Esophagus muscularis mucosa (tissue), 4 donors: ENCODE measurements around the gene SGF29. TPM values are rescaled to one million over a fixed set of nuclear protein-coding genes. Genes with fewer than 3 reads are reported as not detected.
"Not testable (repeated sequence)": the region's sequence is repeated elsewhere in the genome, so short reads cannot be mapped to it uniquely, and the experiment has no call there.

Experiments
- DNase-seq: peaks from one replicate; pipeline ENCODE4 v3.0.0-alpha.2; 2017; ENCODE audit errors: extremely low spot score
- H3K27ac ChIP-seq, 4 donors: fragments of 200-600 bp; sonication (generic); replicated peaks in 1 of 4; 1 replicate in 3 of 4; 2 replicates in 1 of 4; pipeline ENCODE4 v1.5.1; 2016 to 2019; ENCODE audit warnings: mild to moderate bottlenecking in 1 of 4
- H3K27me3 ChIP-seq, 4 donors: fragments of 200-600 bp; sonication (generic); one replicate each; pipeline versions ENCODE4 v1.5.1 to v1.6.0; 2016 to 2019
- H3K36me3 ChIP-seq, 4 donors: fragments of 200-600 bp; sonication (generic); one replicate each; pipeline ENCODE4 v1.5.1; 2016 to 2019
- H3K4me1 ChIP-seq, 4 donors: fragments of 200-600 bp; sonication (generic); one replicate each; pipeline ENCODE4 v1.5.1; 2016 to 2019
- H3K4me3 ChIP-seq, 4 donors: fragments of 200-600 bp; sonication (generic); 1 replicate in 2 of 4; 2 replicates in 2 of 4; pipeline ENCODE4 v1.5.1; 2016 to 2019; ENCODE audit warnings: mild to moderate bottlenecking in 4 of 4, moderate library complexity in 1 of 4
- H3K9me3 ChIP-seq, 4 donors: fragments of 200-600 bp; sonication (generic); 1 replicate in 3 of 4; 2 replicates in 1 of 4; pipeline ENCODE4 v1.5.1; 2016 to 2019
- POLR2AphosphoS5 ChIP-seq, 2 donors: sonication (generic); formaldehyde crosslinking; IDR thresholded peaks; one replicate each; pipeline ENCODE4 v1.6.1; 2017; ENCODE audit warnings: antibody characterized with exemption in 2 of 2
- WGBS: methylation state at CpG from one replicate; pipeline ENCODE4 v1.1.5; 2018; 5-methylcytosine and 5-hydroxymethylcytosine counted together
- intact Hi-C: fragments of 100-400 bp; cut with DNase I; formaldehyde crosslinking; loops from one replicate; pipeline ENCODE4 v1.15.1; 2023
- total RNA-seq, 4 donors: library from RNA; depleted of rRNA; stranded (reverse); fragments of >200 nt; gene quantifications; one replicate each; pipeline versions ENCODE4 v1.1.0 to v1.2.1, GENCODE V29; 2016
- TF ChIP-seq, protein P1 (sequence below), 3 experiments: fragments of 200-600 bp in 2 of 3; fragments of 450-650 bp in 1 of 3; sonication (generic) in 2 of 3; IDR thresholded peaks; one replicate each; pipeline ENCODE4 v1.5.1; 2017 to 2019; ENCODE audit warnings: antibody characterized with exemption in 3 of 3, mild to moderate bottlenecking in 2 of 3, moderate library complexity in 1 of 3

SGF29 gene
- total RNA-seq, 4 donors from 2014 or later, result 33.2 to 43.4 (median 39.9) TPM

DNA sequence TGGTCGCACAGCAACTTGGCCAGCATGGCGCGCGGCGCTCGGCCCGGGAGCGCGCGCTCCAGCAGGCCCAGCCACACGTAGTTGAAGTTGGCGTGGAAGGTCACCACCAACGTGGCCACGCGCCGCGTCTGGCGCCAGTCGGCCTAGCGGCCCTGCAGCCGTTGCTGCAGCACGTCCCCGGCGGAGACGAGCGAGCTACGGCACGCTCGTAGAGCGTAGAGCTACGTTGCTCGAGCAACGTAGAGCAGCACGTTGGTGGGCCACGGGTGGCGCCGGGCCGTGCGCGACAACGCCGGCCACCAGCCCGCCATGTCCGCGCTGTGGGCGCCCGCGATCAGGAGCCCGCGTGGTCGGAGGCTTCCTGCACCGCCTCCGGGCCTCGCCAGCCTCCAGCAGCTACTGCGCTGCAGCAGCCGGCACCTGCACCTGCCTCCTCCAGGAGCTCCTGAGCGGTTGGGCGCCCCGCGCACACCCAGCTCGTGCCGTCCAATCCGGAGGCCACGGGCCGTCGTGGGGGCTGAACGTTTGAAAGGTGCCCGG is 69.5 kb downstream of the SGF29 start:
- H3K27ac ChIP-seq, result peak overlapping the region in 2 of 4 donors; percentile 51 to 62
- H3K4me3 ChIP-seq, result peak overlapping the region; percentile 52 to 60 (median 54)
- peaks cover 0 to 4% (median 0%) of the 10 kb centered on the region in 4 donors for H3K36me3 ChIP-seq
- intact Hi-C loops, result no loop called here
- WGBS, result 4% methylated on average over 34 of the region's 68 CpGs
- peaks cover 0 to 9% (median 0%) of the 10 kb centered on the region in 4 donors for H3K27me3 ChIP-seq
- no peaks in the 10 kb centered on the region for H3K9me3 ChIP-seq
- no peak for DNase-seq
- H3K4me1 ChIP-seq, result peaks cover 3 to 14% (median 13%) of the 10 kb centered on the region in 4 donors
- TF ChIP-seq, protein P1, sequence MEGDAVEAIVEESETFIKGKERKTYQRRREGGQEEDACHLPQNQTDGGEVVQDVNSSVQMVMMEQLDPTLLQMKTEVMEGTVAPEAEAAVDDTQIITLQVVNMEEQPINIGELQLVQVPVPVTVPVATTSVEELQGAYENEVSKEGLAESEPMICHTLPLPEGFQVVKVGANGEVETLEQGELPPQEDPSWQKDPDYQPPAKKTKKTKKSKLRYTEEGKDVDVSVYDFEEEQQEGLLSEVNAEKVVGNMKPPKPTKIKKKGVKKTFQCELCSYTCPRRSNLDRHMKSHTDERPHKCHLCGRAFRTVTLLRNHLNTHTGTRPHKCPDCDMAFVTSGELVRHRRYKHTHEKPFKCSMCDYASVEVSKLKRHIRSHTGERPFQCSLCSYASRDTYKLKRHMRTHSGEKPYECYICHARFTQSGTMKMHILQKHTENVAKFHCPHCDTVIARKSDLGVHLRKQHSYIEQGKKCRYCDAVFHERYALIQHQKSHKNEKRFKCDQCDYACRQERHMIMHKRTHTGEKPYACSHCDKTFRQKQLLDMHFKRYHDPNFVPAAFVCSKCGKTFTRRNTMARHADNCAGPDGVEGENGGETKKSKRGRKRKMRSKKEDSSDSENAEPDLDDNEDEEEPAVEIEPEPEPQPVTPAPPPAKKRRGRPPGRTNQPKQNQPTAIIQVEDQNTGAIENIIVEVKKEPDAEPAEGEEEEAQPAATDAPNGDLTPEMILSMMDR (IDR thresholded peaks at IDR 0.05), result no peak
- TF ChIP-seq POLR2AphosphoS5 (IDR thresholded peaks at IDR 0.05), result peak in 1 of 2 donors; percentile 20

DNA sequence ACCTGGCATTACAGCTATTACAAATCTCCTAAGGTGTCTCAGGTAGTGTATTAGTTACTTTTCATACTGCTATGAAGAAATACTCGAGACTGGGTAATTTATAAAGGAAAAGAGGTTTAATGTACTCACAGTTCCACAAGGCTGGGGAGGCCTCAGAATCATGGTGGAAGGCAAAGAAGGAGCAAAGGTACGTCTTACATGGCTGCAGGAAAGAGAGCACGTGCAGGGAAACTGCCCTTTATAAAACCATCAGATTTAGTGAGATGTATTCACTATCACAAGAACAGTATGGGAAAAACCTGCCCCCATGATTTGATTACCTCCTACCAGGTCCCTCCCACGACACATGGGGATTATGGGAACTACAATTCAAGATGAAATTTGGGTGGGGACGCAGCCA is 77.2 kb downstream of the SGF29 start:
- DNase-seq, intact Hi-C loops, H3K36me3 ChIP-seq, H3K4me3 ChIP-seq, H3K9me3 ChIP-seq, H3K27me3 ChIP-seq, H3K27ac ChIP-seq, H3K4me1 ChIP-seq: not testable (repeated sequence)
- WGBS, result 83% methylated on average over 3 of the region's 5 CpGs

DNA sequence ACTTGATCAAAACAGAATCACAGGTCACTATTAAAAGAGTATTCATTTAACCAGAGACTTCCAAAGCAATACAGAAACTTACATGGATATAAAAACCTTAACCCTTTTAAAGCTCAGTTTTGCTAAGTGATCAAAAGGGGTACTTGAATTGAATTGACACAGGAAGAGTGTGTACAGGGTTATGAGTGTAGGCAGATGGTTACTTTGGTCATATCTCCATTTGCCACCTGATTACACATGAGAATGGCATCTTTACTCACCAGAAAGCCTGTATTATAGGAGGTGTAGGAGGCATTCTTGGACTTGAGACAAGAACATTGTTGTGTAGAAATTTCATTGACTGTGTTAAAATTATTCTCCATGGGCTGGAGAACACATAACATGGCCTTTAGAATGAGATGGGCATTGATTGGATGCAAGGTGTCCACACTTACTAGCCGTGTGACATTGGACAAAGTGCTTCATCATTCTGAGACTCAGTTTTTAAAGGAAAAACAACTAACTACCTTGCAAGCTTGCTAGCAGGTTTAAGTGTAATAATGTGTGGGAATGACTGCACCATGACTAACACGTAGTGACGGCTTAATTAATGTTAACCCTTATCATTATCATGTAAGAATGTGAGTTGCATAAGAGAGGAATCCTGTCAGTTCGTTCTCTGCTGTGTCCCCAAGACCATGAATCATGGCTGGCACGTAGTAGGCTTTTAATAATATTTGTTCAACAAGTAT is 82.5 kb downstream of the SGF29 start:
- H3K27ac ChIP-seq, H3K36me3 ChIP-seq, H3K4me3 ChIP-seq, H3K4me1 ChIP-seq, H3K27me3 ChIP-seq, DNase-seq, H3K9me3 ChIP-seq, intact Hi-C loops: not testable (repeated sequence)
- 46% methylated on average over 4 of the region's 5 CpGs for WGBS

DNA sequence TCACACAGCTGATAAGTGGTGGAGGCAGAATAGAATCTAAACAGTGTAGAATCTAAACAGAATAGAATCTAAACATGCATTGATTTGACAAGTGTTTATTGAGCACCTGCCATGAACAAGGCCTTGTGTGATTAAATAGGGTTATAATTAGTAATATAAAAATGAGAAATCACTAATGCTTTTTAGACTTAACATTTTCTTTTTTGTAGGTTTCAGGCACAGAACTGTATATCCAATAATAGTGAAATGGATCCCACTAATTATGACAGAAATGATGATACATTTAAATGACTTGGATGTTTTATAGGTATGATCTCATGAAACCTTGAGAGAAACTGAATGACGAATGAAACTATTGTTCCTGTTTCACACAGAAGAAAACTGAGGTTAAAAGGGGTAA is 84.0 kb downstream of the SGF29 start, which contains the start of gene NPIPB8:
NPIPB8 (plus strand) TSS at position 301 of the 400 bp plus-strand sequence. CDS start 296 bp downstream, outside the sequence.
- H3K9me3 ChIP-seq, H3K4me1 ChIP-seq, H3K27me3 ChIP-seq, DNase-seq, H3K4me3 ChIP-seq, H3K36me3 ChIP-seq, H3K27ac ChIP-seq, intact Hi-C loops: not testable (repeated sequence)
- 100% methylated on average over 1 of the region's 1 CpG for WGBS

DNA sequence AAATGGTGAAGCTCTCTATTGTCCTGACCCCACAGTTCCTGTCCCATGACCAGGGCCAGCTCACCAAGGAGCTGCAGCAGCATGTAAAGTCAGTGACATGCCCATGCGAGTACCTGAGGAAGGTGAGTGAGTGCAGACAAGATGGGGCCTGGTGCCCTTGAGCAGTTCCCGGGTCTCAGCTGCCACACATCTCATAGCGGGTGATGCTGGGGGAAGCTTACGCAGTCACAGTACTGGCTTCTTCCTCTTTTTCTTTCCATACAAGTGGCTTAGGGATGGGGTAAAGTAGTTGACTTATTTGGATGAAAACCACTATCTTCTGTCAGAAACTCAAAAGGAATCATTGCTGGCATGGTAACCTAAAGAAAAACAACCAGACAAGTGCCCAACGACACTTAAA is 84.6 kb downstream of the SGF29 start:
- H3K4me1 ChIP-seq, H3K9me3 ChIP-seq, H3K27ac ChIP-seq, H3K27me3 ChIP-seq, intact Hi-C loops, DNase-seq, H3K36me3 ChIP-seq, H3K4me3 ChIP-seq: not testable (repeated sequence)
- no CpG with 5 or more reads among the region's 5 CpGs for WGBS

DNA sequence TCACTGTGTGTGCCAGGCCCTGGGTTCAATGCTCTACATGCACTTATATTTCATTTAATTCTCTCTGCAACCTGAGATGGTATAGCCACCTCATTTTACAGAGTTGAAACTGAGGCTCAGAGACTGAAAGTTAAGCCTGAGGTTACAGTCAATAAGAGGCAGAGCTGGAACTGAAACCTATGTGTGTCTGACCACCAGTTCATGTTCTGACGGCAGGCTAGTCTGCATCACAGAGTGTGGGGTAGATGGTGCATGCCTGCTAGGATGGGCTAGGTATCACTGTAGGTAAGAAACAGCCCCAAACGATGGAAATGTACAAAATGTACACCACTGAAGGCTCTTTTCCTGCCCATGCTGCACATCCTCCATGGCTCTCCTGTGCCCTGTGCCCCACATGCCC is 86.2 kb downstream of the SGF29 start:
- intact Hi-C loops, H3K4me1 ChIP-seq, H3K27me3 ChIP-seq, H3K36me3 ChIP-seq, H3K9me3 ChIP-seq, DNase-seq, H3K4me3 ChIP-seq, H3K27ac ChIP-seq: not testable (repeated sequence)
- 100% methylated on average over 1 of the region's 2 CpGs for WGBS

Other genes with a start within 250 kb of the SGF29 start
- 1 to 10 TPM in 2 of 4 donors, under 1 TPM in 1, not detected in 1; 0.58 to 3.3 (median 2.7) TPM for gene NPIPB6, start 190.4 kb upstream of the SGF29 start, total RNA-seq
- gene EIF3CL, start 150.1 kb upstream of the SGF29 start, total RNA-seq, result 100 to 1,000 TPM; 113 to 225 (median 116) TPM
- under 1 TPM in 1 of 4 donors, not detected in 3; 0.75 TPM for gene NPIPB7, start 81.6 kb upstream of the SGF29 start, total RNA-seq
- 10 to 100 TPM; 10.3 to 23.3 (median 16.6) TPM for gene CLN3, start 61.8 kb upstream of the SGF29 start, total RNA-seq
- gene APOBR, start 59.3 kb upstream of the SGF29 start, total RNA-seq, result 1 to 10 TPM in 3 of 4 donors, under 1 TPM in 1; 0.83 to 3.5 (median 1.6) TPM
- gene IL27, start 47.1 kb upstream of the SGF29 start, total RNA-seq, result not detected
- 10 to 100 TPM; 30.3 to 66.1 (median 51.3) TPM for gene NUPR1, start 14.9 kb upstream of the SGF29 start, total RNA-seq
- gene SULT1A2, start 43.1 kb downstream of the SGF29 start, total RNA-seq, result 1 to 10 TPM in 2 of 4 donors, under 1 TPM in 1, not detected in 1; 0.97 to 1.8 (median 1.3) TPM
- gene SULT1A1, start 56.1 kb downstream of the SGF29 start, total RNA-seq, result 10 to 100 TPM; 10.4 to 22.0 (median 16.7) TPM
- gene NPIPB8, start 84.1 kb downstream of the SGF29 start, total RNA-seq, result not detected
- gene EIF3C, start 157.5 kb downstream of the SGF29 start, total RNA-seq, result 100 to 1,000 TPM in 3 of 4 donors, 10 to 100 TPM in 1; 84.7 to 422 (median 203) TPM
- gene NPIPB9, start 197.9 kb downstream of the SGF29 start, total RNA-seq, result 1 to 10 TPM in 2 of 4 donors, under 1 TPM in 2; 0.66 to 2.2 (median 1.3) TPM